ENCODE data around the gene FMO5. TPM values are rescaled to one million over a fixed set of nuclear protein-coding genes. Genes with fewer than 3 reads are reported as not detected.
A peak's percentile ranks its signal among the peaks of the same experiment; 100 is the strongest.
"Not testable (repeated sequence)": the region's sequence is repeated elsewhere in the genome, so short reads cannot be mapped to it uniquely, and the experiment has no call there.

Gene FMO5
- total RNA-seq, 2 experiments from 2014 or later, result 0.31 to 0.50 TPM

- H3K4me3 Mint-ChIP-seq; DNase-seq; H3K27me3 Mint-ChIP-seq (ENCODE audit: low read depth); POLR2A ChIA-PET; H3K9me3 Mint-ChIP-seq (ENCODE audit: insufficient read depth); H3K36me3 Mint-ChIP-seq (ENCODE audit: low read depth); H3K4me1 Mint-ChIP-seq (ENCODE audit: low read depth); ATAC-seq; H3K27ac Mint-ChIP-seq: not testable (repeated sequence)
- CTCF ChIA-PET, result interaction anchor here (1.0 kb wide), 1 partner anchor 76 kb away, joined by 3 read pairs; no protein-coding TSS in a partner anchor
Observed at GRCh38 chr1:147197324-147197723, 27.8 kb downstream of the FMO5 start.

GRCh38 chr1:147189514-147189913 lies 35.6 kb downstream of the FMO5 start:
- DNase-seq (no peak), ATAC-seq (no peak)
- Mint-ChIP-seq H3K4me1 (ENCODE audit: low read depth) (no peaks in the 10 kb centered on the region), H3K9me3 (ENCODE audit: insufficient read depth) (no peaks in the 10 kb centered on the region), H3K27me3 (ENCODE audit: low read depth) (peaks cover 3% of the 10 kb centered on the region), H3K4me3 (no peak overlapping the region), H3K27ac (no peak overlapping the region), H3K36me3 (ENCODE audit: low read depth) (no peaks in the 10 kb centered on the region)
- CTCF ChIA-PET, result interaction anchor here (0.8 to 1.2 kb wide), 3 partner anchors 10 to 53 kb away, joined by 3 to 6 read pairs (median 4); partner anchors contain the start of gene CHD1L
- POLR2A ChIA-PET, result no interaction called here

- Mint-ChIP-seq H3K36me3 (ENCODE audit: low read depth) (no peaks in the 10 kb centered on the region), H3K27me3 (ENCODE audit: low read depth) (no peaks in the 10 kb centered on the region), H3K4me3 (no peak overlapping the region), H3K9me3 (ENCODE audit: insufficient read depth) (no peaks in the 10 kb centered on the region), H3K27ac (no peak overlapping the region), H3K4me1 (ENCODE audit: low read depth) (no peaks in the 10 kb centered on the region)
- no peak for DNase-seq
- no peak for ATAC-seq
- ChIA-PET CTCF (no interaction called here), POLR2A (no interaction called here)
Observed at GRCh38 chr1:147185432-147185831, 39.7 kb downstream of the FMO5 start.

- Mint-ChIP-seq H3K4me3 (no peak overlapping the region), H3K27ac (no peak overlapping the region), H3K9me3 (ENCODE audit: insufficient read depth) (peaks cover 4% of the 10 kb centered on the region), H3K4me1 (ENCODE audit: low read depth) (peaks cover 13% of the 10 kb centered on the region), H3K36me3 (ENCODE audit: low read depth) (peaks cover 18% of the 10 kb centered on the region), H3K27me3 (ENCODE audit: low read depth) (peaks cover 13% of the 10 kb centered on the region)
- DNase-seq, result no peak
- POLR2A ChIA-PET, result no interaction called here
- peak; percentile 30 for ATAC-seq
- CTCF ChIA-PET, result no interaction called here
Observed at GRCh38 chr1:147177611-147178380, 47.3 kb downstream of the FMO5 start.

GRCh38 chr1:147172168-147173016 lies 52.7 kb downstream of the FMO5 start, which contains the start of gene PRKAB2:
Gene PRKAB2 (minus strand): TSS chr1:147172470. CDS start chr1:147172144, 326 bp downstream.
- peaks cover 4% of the 10 kb centered on the region for H3K9me3 Mint-ChIP-seq (ENCODE audit: insufficient read depth)
- peak within 1 kb of the TSS; percentile 97 for H3K27ac Mint-ChIP-seq
- CTCF ChIA-PET, result interaction anchor here (0.7 to 4.9 kb wide), 8 partner anchors 9 to 101 kb away, joined by 3 to 56 read pairs (median 7); partner anchors contain the start of gene CHD1L
- peaks cover 32% of the 10 kb centered on the region for H3K4me1 Mint-ChIP-seq (ENCODE audit: low read depth)
- ATAC-seq (peak; percentile 87), DNase-seq (peak; percentile 91)
- POLR2A ChIA-PET, result interaction anchor here (1.0 to 2.9 kb wide), 4 partner anchors 11 to 88 kb away, joined by 4 to 20 read pairs (median 4); partner anchors contain the start of gene CHD1L
- peaks cover 17% of the 10 kb centered on the region for H3K36me3 Mint-ChIP-seq (ENCODE audit: low read depth)
- peak within 1 kb of the TSS; percentile 98 for H3K4me3 Mint-ChIP-seq
- peaks cover 2% of the 10 kb centered on the region for H3K27me3 Mint-ChIP-seq (ENCODE audit: low read depth)

- Mint-ChIP-seq H3K27ac (peak overlapping the region; percentile 78), H3K9me3 (ENCODE audit: insufficient read depth) (no peaks in the 10 kb centered on the region), H3K4me1 (ENCODE audit: low read depth) (peaks cover 32% of the 10 kb centered on the region), H3K27me3 (ENCODE audit: low read depth) (no peaks in the 10 kb centered on the region), H3K4me3 (peak overlapping the region; percentile 98), H3K36me3 (ENCODE audit: low read depth) (peaks cover 21% of the 10 kb centered on the region)
- peak; percentile 22 for DNase-seq
- no peak for ATAC-seq
- ChIA-PET CTCF (interaction anchor here (0.6 to 4.9 kb wide), 2 partner anchors 9 to 71 kb away, joined by 3 to 56 read pairs; partner anchors contain the start of gene CHD1L), POLR2A (interaction anchor here (0.9 to 2.9 kb wide), 4 partner anchors 71 to 87 kb away, joined by 3 to 20 read pairs (median 4); partner anchors contain the start of gene CHD1L)
Observed at GRCh38 chr1:147171399-147172167, 53.6 kb downstream of the FMO5 start.

GRCh38 chr1:147169840-147170674 lies 55.1 kb downstream of the FMO5 start:
- no peak overlapping the region for H3K27ac Mint-ChIP-seq
- DNase-seq, result no peak
- peaks cover 25% of the 10 kb centered on the region for H3K36me3 Mint-ChIP-seq (ENCODE audit: low read depth)
- peaks cover 32% of the 10 kb centered on the region for H3K4me1 Mint-ChIP-seq (ENCODE audit: low read depth)
- ChIA-PET POLR2A (interaction anchor here (1.0 to 2.7 kb wide), 2 partner anchors 85 to 86 kb away, joined by 5 to 14 read pairs; no protein-coding TSS in a partner anchor), CTCF (interaction anchor here (1.0 to 4.9 kb wide), 2 partner anchors 9 to 73 kb away, joined by 3 to 56 read pairs; partner anchors contain the start of gene CHD1L)
- ATAC-seq, result no peak
- H3K27me3 Mint-ChIP-seq (ENCODE audit: low read depth), result no peaks in the 10 kb centered on the region
- peak overlapping the region; percentile 98 for H3K4me3 Mint-ChIP-seq
- H3K9me3 Mint-ChIP-seq (ENCODE audit: insufficient read depth), result no peaks in the 10 kb centered on the region

- no peak for ATAC-seq
Observed at GRCh38 chr1:147169171-147169570, 56.0 kb downstream of the FMO5 start.

GRCh38 chr1:147168626-147169058 lies 56.5 kb downstream of the FMO5 start:
- POLR2A ChIA-PET, result interaction anchor here (2.7 kb wide), 1 partner anchor 84 kb away, joined by 14 read pairs; no protein-coding TSS in a partner anchor
- Mint-ChIP-seq H3K9me3 (ENCODE audit: insufficient read depth) (no peaks in the 10 kb centered on the region), H3K36me3 (ENCODE audit: low read depth) (peaks cover 20% of the 10 kb centered on the region), H3K27ac (no peak overlapping the region), H3K4me3 (no peak overlapping the region), H3K4me1 (ENCODE audit: low read depth) (peaks cover 26% of the 10 kb centered on the region), H3K27me3 (ENCODE audit: low read depth) (no peaks in the 10 kb centered on the region)
- DNase-seq (no peak), ATAC-seq (no peak)
- CTCF ChIA-PET, result interaction anchor here (1.0 to 4.9 kb wide), 3 partner anchors 8 to 74 kb away, joined by 3 to 56 read pairs (median 3); partner anchors contain the start of gene CHD1L

More at GRCh38 chr1:147169171-147169570, 56.0 kb downstream of the FMO5 start:
- DNase-seq, result no peak
- CTCF ChIA-PET, result interaction anchor here (1.0 to 4.9 kb wide), 3 partner anchors 8 to 73 kb away, joined by 3 to 56 read pairs (median 3); partner anchors contain the start of gene CHD1L
- Mint-ChIP-seq H3K27me3 (ENCODE audit: low read depth) (no peaks in the 10 kb centered on the region), H3K4me1 (ENCODE audit: low read depth) (peaks cover 29% of the 10 kb centered on the region), H3K27ac (no peak overlapping the region), H3K9me3 (ENCODE audit: insufficient read depth) (no peaks in the 10 kb centered on the region), H3K4me3 (no peak overlapping the region), H3K36me3 (ENCODE audit: low read depth) (peaks cover 23% of the 10 kb centered on the region)
- POLR2A ChIA-PET, result interaction anchor here (2.7 kb wide), 1 partner anchor 85 kb away, joined by 14 read pairs; no protein-coding TSS in a partner anchor

GRCh38 chr1:147167365-147167764 lies 57.8 kb downstream of the FMO5 start:
- ATAC-seq, result no peak
- ChIA-PET CTCF (interaction anchor here (4.9 kb wide), 1 partner anchor 75 kb away, joined by 56 read pairs; the partner anchor contains the start of gene CHD1L), POLR2A (no interaction called here)
- H3K27ac Mint-ChIP-seq, result no peak overlapping the region
- no peaks in the 10 kb centered on the region for H3K9me3 Mint-ChIP-seq (ENCODE audit: insufficient read depth)
- H3K4me3 Mint-ChIP-seq, result no peak overlapping the region
- peaks cover 17% of the 10 kb centered on the region for H3K4me1 Mint-ChIP-seq (ENCODE audit: low read depth)
- H3K36me3 Mint-ChIP-seq (ENCODE audit: low read depth), result peaks cover 14% of the 10 kb centered on the region
- H3K27me3 Mint-ChIP-seq (ENCODE audit: low read depth), result no peaks in the 10 kb centered on the region
- no peak for DNase-seq

Data from activated CD8-positive, alpha-beta T cell treated with anti-CD3 and anti-CD28 coated beads, Interleukin-2, amount 10 ng/mL, durations not matched to agents 7 days and 5 days (primary cell).